ENCODE data around the gene SOX6.

Gene SOX6

GRCh38 chr11:16358726-16359125 lies 2.4 kb upstream of the SOX6 start:
- Histone ChIP-seq H3K27ac (no peak overlapping the region), H3K4me1 (ENCODE audit: low read depth, poor library complexity, severe bottlenecking) (no peaks in the 10 kb centered on the region), H3K4me3 (IDR thresholded peaks at IDR 0.05; ENCODE audit: insufficient read depth, low read depth, low read length) (no peak overlapping the region), H3K79me2 (ENCODE audit: insufficient read depth, low read depth) (no peaks in the 10 kb centered on the region), H3K4me2 (no peak overlapping the region), H3K36me3 (ENCODE audit: insufficient read depth) (no peaks in the 10 kb centered on the region), H2AFZ (ENCODE audit: low read depth) (no peak overlapping the region), H4K20me1 (ENCODE audit: insufficient read depth) (no peaks in the 10 kb centered on the region), H3K9ac (no peak overlapping the region), H3K27me3 (ENCODE audit: insufficient read depth, low read depth) (no peaks in the 10 kb centered on the region)
- no peak for TF ChIP-seq CTCF (conservative IDR thresholded peaks at IDR 0.05; ENCODE audit: low read depth, low read length)

GRCh38 chr11:16357775-16358174 lies 1.4 kb upstream of the SOX6 start:
- no peaks in the 10 kb centered on the region for H4K20me1 ChIP-seq (ENCODE audit: insufficient read depth)
- no peak overlapping the region for H3K9ac ChIP-seq
- no peak for TF ChIP-seq CTCF (conservative IDR thresholded peaks at IDR 0.05; ENCODE audit: low read depth, low read length)
- H3K4me2 ChIP-seq: no peak overlapping the region
- no peaks in the 10 kb centered on the region for H3K79me2 ChIP-seq (ENCODE audit: insufficient read depth, low read depth)
- no peaks in the 10 kb centered on the region for H3K36me3 ChIP-seq (ENCODE audit: insufficient read depth)
- no peak overlapping the region for H3K27ac ChIP-seq
- H3K4me3 ChIP-seq (IDR thresholded peaks at IDR 0.05; ENCODE audit: insufficient read depth, low read depth, low read length): no peak overlapping the region
- no peaks in the 10 kb centered on the region for H3K27me3 ChIP-seq (ENCODE audit: insufficient read depth, low read depth)
- H2AFZ ChIP-seq (ENCODE audit: low read depth): no peak overlapping the region
- H3K4me1 ChIP-seq (ENCODE audit: low read depth, poor library complexity, severe bottlenecking): no peaks in the 10 kb centered on the region

- no peaks in the 10 kb centered on the region for H3K4me1 ChIP-seq (ENCODE audit: low read depth, poor library complexity, severe bottlenecking)
- no peak overlapping the region for H3K27ac ChIP-seq
- H2AFZ ChIP-seq (ENCODE audit: low read depth): no peak overlapping the region
- H3K79me2 ChIP-seq (ENCODE audit: insufficient read depth, low read depth): no peaks in the 10 kb centered on the region
- H3K27me3 ChIP-seq (ENCODE audit: insufficient read depth, low read depth): no peaks in the 10 kb centered on the region
- no peaks in the 10 kb centered on the region for H4K20me1 ChIP-seq (ENCODE audit: insufficient read depth)
- H3K9ac ChIP-seq: no peak overlapping the region
- no peaks in the 10 kb centered on the region for H3K36me3 ChIP-seq (ENCODE audit: insufficient read depth)
- no peak overlapping the region for H3K4me3 ChIP-seq (IDR thresholded peaks at IDR 0.05; ENCODE audit: insufficient read depth, low read depth, low read length)
- H3K4me2 ChIP-seq: no peak overlapping the region
- TF ChIP-seq CTCF (conservative IDR thresholded peaks at IDR 0.05; ENCODE audit: low read depth, low read length): no peak
Measured at GRCh38 chr11:16356761-16357393, 531 bp upstream of the SOX6 start.

GRCh38 chr11:16352707-16353106 lies 3.6 kb downstream of the SOX6 start:
- Histone ChIP-seq H3K79me2 (ENCODE audit: insufficient read depth, low read depth) (no peaks in the 10 kb centered on the region), H3K4me3 (IDR thresholded peaks at IDR 0.05; ENCODE audit: insufficient read depth, low read depth, low read length) (no peak overlapping the region), H3K4me2 (no peak overlapping the region), H2AFZ (ENCODE audit: low read depth) (no peak overlapping the region), H3K27me3 (ENCODE audit: insufficient read depth, low read depth) (no peaks in the 10 kb centered on the region), H3K4me1 (ENCODE audit: low read depth, poor library complexity, severe bottlenecking) (no peaks in the 10 kb centered on the region), H3K36me3 (ENCODE audit: insufficient read depth) (no peaks in the 10 kb centered on the region), H4K20me1 (ENCODE audit: insufficient read depth) (no peaks in the 10 kb centered on the region), H3K27ac (no peak overlapping the region), H3K9ac (no peak overlapping the region)
- no peak for TF ChIP-seq CTCF (conservative IDR thresholded peaks at IDR 0.05; ENCODE audit: low read depth, low read length)
